ENCODE data around the gene LRRC27.

Gene LRRC27

GRCh38 chr10:132403511-132404168 lies 71.6 kb downstream of the LRRC27 start:
- H3K27me3 Mint-ChIP-seq: no peaks in the 10 kb centered on the region
- no peak overlapping the region for H3K27ac Mint-ChIP-seq
- H3K9me3 Mint-ChIP-seq: no peaks in the 10 kb centered on the region
- no peak for DNase-seq
- H3K4me1 Mint-ChIP-seq (ENCODE audit: low read depth): peaks cover 16% of the 10 kb centered on the region
- peaks cover 13% of the 10 kb centered on the region for H3K36me3 Mint-ChIP-seq (ENCODE audit: low read depth)
- H3K4me3 Mint-ChIP-seq: no peak overlapping the region

- Mint-ChIP-seq H3K9me3 (no peaks in the 10 kb centered on the region), H3K4me1 (ENCODE audit: low read depth) (peaks cover 14% of the 10 kb centered on the region), H3K36me3 (ENCODE audit: low read depth) (peaks cover 13% of the 10 kb centered on the region), H3K27ac (no peak overlapping the region), H3K4me3 (no peak overlapping the region), H3K27me3 (no peaks in the 10 kb centered on the region)
- DNase-seq: no peak
These were observed 72.3 kb downstream of the LRRC27 start for GRCh38 chr10:132404169-132404880.

- no peak for DNase-seq
- Mint-ChIP-seq H3K4me1 (ENCODE audit: low read depth) (peaks cover 13% of the 10 kb centered on the region), H3K9me3 (no peaks in the 10 kb centered on the region), H3K36me3 (ENCODE audit: low read depth) (peaks cover 13% of the 10 kb centered on the region), H3K27me3 (no peaks in the 10 kb centered on the region), H3K27ac (no peak overlapping the region), H3K4me3 (no peak overlapping the region)
These were observed 73.0 kb downstream of the LRRC27 start for GRCh38 chr10:132404911-132405462.

GRCh38 chr10:132405463-132405991 lies 73.5 kb downstream of the LRRC27 start:
- H3K4me3 Mint-ChIP-seq: no peak overlapping the region
- no peaks in the 10 kb centered on the region for H3K27me3 Mint-ChIP-seq
- H3K27ac Mint-ChIP-seq: no peak overlapping the region

GRCh38 chr10:132406181-132406580 lies 74.2 kb downstream of the LRRC27 start:
- Mint-ChIP-seq H3K4me1 (ENCODE audit: low read depth) (peaks cover 13% of the 10 kb centered on the region), H3K27me3 (no peaks in the 10 kb centered on the region), H3K4me3 (no peak overlapping the region), H3K27ac (no peak overlapping the region), H3K9me3 (no peaks in the 10 kb centered on the region), H3K36me3 (ENCODE audit: low read depth) (peaks cover 13% of the 10 kb centered on the region)
- no peak for DNase-seq

More at GRCh38 chr10:132405463-132405991, 73.5 kb downstream of the LRRC27 start:
- Mint-ChIP-seq H3K9me3 (no peaks in the 10 kb centered on the region), H3K4me1 (ENCODE audit: low read depth) (peaks cover 13% of the 10 kb centered on the region), H3K36me3 (ENCODE audit: low read depth) (peaks cover 13% of the 10 kb centered on the region)
- no peak for DNase-seq

GRCh38 chr10:132406750-132407149 lies 74.8 kb downstream of the LRRC27 start:
- Mint-ChIP-seq H3K9me3 (no peaks in the 10 kb centered on the region), H3K36me3 (ENCODE audit: low read depth) (peaks cover 13% of the 10 kb centered on the region), H3K4me1 (ENCODE audit: low read depth) (peaks cover 13% of the 10 kb centered on the region), H3K27me3 (no peaks in the 10 kb centered on the region), H3K4me3 (no peak overlapping the region), H3K27ac (no peak overlapping the region)
- no peak for DNase-seq

GRCh38 chr10:132407243-132407746 lies 75.3 kb downstream of the LRRC27 start:
- no peak overlapping the region for H3K27ac Mint-ChIP-seq
- H3K9me3 Mint-ChIP-seq: no peaks in the 10 kb centered on the region
- no peak overlapping the region for H3K4me3 Mint-ChIP-seq
- H3K36me3 Mint-ChIP-seq (ENCODE audit: low read depth): peaks cover 13% of the 10 kb centered on the region
- H3K27me3 Mint-ChIP-seq: no peaks in the 10 kb centered on the region
- DNase-seq: no peak
- H3K4me1 Mint-ChIP-seq (ENCODE audit: low read depth): peaks cover 13% of the 10 kb centered on the region

- no peak for DNase-seq
- Mint-ChIP-seq H3K27me3 (no peaks in the 10 kb centered on the region), H3K4me1 (ENCODE audit: low read depth) (peaks cover 13% of the 10 kb centered on the region), H3K36me3 (ENCODE audit: low read depth) (peaks cover 13% of the 10 kb centered on the region), H3K4me3 (no peak overlapping the region), H3K9me3 (no peaks in the 10 kb centered on the region), H3K27ac (peak overlapping the region; percentile 52)
These were observed 75.9 kb downstream of the LRRC27 start for GRCh38 chr10:132407846-132408278.

- no peak for DNase-seq
- peaks cover 13% of the 10 kb centered on the region for H3K36me3 Mint-ChIP-seq (ENCODE audit: low read depth)
- peaks cover 13% of the 10 kb centered on the region for H3K4me1 Mint-ChIP-seq (ENCODE audit: low read depth)
- H3K9me3 Mint-ChIP-seq: no peaks in the 10 kb centered on the region
- no peak overlapping the region for H3K4me3 Mint-ChIP-seq
- peak overlapping the region; percentile 52 for H3K27ac Mint-ChIP-seq
- no peaks in the 10 kb centered on the region for H3K27me3 Mint-ChIP-seq
These were observed 76.4 kb downstream of the LRRC27 start for GRCh38 chr10:132408367-132408781.

- H3K27me3 Mint-ChIP-seq: no peaks in the 10 kb centered on the region
- H3K4me1 Mint-ChIP-seq (ENCODE audit: low read depth): peaks cover 13% of the 10 kb centered on the region
- no peaks in the 10 kb centered on the region for H3K9me3 Mint-ChIP-seq
- H3K4me3 Mint-ChIP-seq: no peak overlapping the region
- peaks cover 13% of the 10 kb centered on the region for H3K36me3 Mint-ChIP-seq (ENCODE audit: low read depth)
- DNase-seq: no peak
- H3K27ac Mint-ChIP-seq: no peak overlapping the region
These were observed 77.1 kb downstream of the LRRC27 start for GRCh38 chr10:132408823-132409666.

- H3K27ac Mint-ChIP-seq: no peak overlapping the region
- H3K36me3 Mint-ChIP-seq (ENCODE audit: low read depth): peaks cover 13% of the 10 kb centered on the region
These were observed 77.7 kb downstream of the LRRC27 start for GRCh38 chr10:132409667-132410028.

GRCh38 chr10:132410056-132410778 lies 78.2 kb downstream of the LRRC27 start:
- Mint-ChIP-seq H3K9me3 (no peaks in the 10 kb centered on the region), H3K27ac (no peak overlapping the region)

More at GRCh38 chr10:132409667-132410028, 77.7 kb downstream of the LRRC27 start:
- H3K27me3 Mint-ChIP-seq: no peaks in the 10 kb centered on the region
- no peaks in the 10 kb centered on the region for H3K9me3 Mint-ChIP-seq
- peaks cover 13% of the 10 kb centered on the region for H3K4me1 Mint-ChIP-seq (ENCODE audit: low read depth)
- H3K4me3 Mint-ChIP-seq: no peak overlapping the region
- no peak for DNase-seq

GRCh38 chr10:132410779-132411532 lies 79.0 kb downstream of the LRRC27 start:
- Mint-ChIP-seq H3K9me3 (no peaks in the 10 kb centered on the region), H3K27ac (no peak overlapping the region), H3K36me3 (ENCODE audit: low read depth) (peaks cover 7% of the 10 kb centered on the region), H3K4me1 (ENCODE audit: low read depth) (peaks cover 13% of the 10 kb centered on the region), H3K4me3 (no peak overlapping the region), H3K27me3 (no peaks in the 10 kb centered on the region)
- no peak for DNase-seq

More at GRCh38 chr10:132410056-132410778, 78.2 kb downstream of the LRRC27 start:
- H3K4me3 Mint-ChIP-seq: no peak overlapping the region
- H3K36me3 Mint-ChIP-seq (ENCODE audit: low read depth): peaks cover 13% of the 10 kb centered on the region
- no peaks in the 10 kb centered on the region for H3K27me3 Mint-ChIP-seq
- H3K4me1 Mint-ChIP-seq (ENCODE audit: low read depth): peaks cover 13% of the 10 kb centered on the region
- no peak for DNase-seq
